ENCODE data around the gene PRADC1.

GRCh38 chr2:73243884-73244570 lies 11.0 kb upstream of the PRADC1 start:
- TF ChIP-seq EZH2 (IDR thresholded peaks at IDR 0.05; ENCODE audit: insufficient read depth, poor library complexity, severe bottlenecking) (no peak), EZH2phosphoT487 (IDR thresholded peaks at IDR 0.05; ENCODE audit: insufficient read depth, low read depth) (no peak)

Data from GM23248 (cell line).